ENCODE results near the gene PJA1.

PJA1 gene

DNA sequence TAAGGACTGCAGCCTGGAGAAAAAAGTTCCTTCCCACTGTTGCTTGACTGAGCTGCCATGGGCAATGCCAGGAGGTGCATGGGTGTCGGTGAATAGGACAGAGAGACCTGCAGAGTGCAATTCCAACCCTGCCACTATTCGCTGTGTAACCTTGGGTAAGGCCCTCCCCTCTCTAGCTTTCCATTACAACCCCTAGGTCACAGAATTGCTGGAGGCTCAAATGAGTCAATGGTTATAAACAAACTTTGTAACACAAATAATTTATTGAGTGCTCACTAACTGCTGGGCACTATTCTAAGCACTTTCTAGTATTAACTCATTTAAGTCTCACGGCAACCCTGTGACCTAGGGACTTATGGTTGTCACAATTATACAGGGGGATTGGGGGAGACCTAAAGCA is 37.8 kb downstream of the PJA1 start:
- TF ChIP-seq POLR2A (IDR thresholded peaks at IDR 0.05; ENCODE audit: low read length) (no peak), GATA1 (IDR thresholded peaks at IDR 0.05; ENCODE audit: low read depth, low read length) (no peak)
- DNase-seq: no peak

DNA sequence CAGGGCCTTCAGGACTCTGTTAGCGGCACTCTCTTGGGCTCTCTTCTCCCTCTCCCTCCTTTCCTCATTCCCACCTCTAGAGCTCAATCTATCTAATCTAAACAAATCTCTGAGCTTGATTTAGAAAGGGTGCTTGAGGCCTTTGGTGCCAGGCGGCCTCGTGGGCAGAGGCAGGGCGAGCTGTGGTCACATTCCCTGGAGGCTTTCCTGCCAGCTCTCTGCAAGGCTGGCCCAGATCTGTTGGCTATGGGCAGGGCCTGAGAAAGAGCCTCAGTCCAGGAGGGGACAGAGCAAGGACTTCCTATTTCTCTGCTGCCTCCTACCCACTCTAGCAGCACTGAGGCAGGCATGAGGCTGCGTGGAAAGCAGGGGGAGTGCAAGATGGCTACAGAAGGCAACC is 38.6 kb downstream of the PJA1 start:
- no peak for DNase-seq
- TF ChIP-seq GATA1 (IDR thresholded peaks at IDR 0.05; ENCODE audit: low read depth, low read length): no peak
- no peak for TF ChIP-seq POLR2A (IDR thresholded peaks at IDR 0.05; ENCODE audit: low read length)

DNA sequence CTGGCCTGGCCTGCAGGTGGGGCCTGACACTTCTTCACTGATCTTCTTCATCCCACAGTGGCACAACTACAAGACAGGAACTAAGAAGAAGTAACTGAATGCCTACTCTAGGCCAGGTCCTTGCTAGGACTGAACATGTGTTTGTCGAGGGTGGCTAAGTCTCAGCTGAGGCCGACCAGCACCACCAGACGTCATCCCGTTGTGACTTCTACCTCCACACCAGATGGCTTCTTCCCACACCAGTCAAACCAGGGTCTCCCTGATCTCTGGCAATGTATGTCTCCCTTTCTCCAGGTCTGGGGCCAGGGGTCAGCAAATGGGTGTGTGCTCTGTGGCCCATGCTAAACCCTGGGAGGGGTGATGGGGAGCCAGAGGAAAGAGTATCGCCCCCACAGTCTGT is 40.2 kb downstream of the PJA1 start:
- no peak for DNase-seq
- TF ChIP-seq POLR2A (IDR thresholded peaks at IDR 0.05; ENCODE audit: low read length): no peak
- no peak for TF ChIP-seq GATA1 (IDR thresholded peaks at IDR 0.05; ENCODE audit: low read depth, low read length)

DNA sequence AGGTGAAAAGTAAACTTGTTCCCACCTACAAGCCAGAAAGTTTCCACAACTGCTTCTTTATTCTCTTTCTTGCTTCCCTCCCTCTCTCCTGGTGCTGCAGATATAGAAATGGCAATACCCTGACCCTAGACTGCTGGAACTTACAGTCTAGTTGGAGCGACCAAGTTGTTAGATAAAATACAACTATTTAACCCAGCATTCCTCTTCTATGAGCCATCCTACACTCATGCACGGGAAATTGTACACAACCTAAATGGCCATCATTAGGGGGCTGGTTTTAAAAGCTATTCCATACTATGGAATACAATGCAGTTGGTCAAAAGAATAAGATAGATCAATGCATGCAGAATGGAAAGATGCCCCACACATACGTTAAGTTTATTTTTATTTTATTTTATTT is 41.1 kb downstream of the PJA1 start:
- TF ChIP-seq GATA1 (IDR thresholded peaks at IDR 0.05; ENCODE audit: low read depth, low read length) (no peak), POLR2A (IDR thresholded peaks at IDR 0.05; ENCODE audit: low read length) (no peak)
- no peak for DNase-seq

DNA sequence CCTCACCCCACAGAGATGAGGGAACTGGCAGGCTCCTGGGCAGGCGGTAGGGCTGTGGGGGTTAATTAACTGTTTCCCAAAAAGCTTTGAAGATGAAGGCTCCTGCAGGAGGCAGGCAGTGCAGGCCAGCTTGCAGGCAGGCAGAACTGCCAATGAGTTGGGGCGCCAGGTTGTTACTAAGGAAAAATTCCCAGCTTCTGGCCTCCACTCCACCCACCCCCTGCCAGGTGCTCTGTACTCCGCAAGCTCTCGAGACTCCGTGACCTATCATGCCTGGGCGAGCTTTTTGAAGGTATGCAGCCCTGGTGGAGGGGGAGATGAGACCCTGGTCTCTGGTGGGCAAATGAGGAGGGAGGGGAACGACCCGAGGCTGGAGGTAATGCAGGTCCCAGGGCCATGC is 41.8 kb downstream of the PJA1 start:
- TF ChIP-seq GATA1 (IDR thresholded peaks at IDR 0.05; ENCODE audit: low read depth, low read length): no peak
- TF ChIP-seq POLR2A (IDR thresholded peaks at IDR 0.05; ENCODE audit: low read length): no peak
- DNase-seq: no peak

DNA sequence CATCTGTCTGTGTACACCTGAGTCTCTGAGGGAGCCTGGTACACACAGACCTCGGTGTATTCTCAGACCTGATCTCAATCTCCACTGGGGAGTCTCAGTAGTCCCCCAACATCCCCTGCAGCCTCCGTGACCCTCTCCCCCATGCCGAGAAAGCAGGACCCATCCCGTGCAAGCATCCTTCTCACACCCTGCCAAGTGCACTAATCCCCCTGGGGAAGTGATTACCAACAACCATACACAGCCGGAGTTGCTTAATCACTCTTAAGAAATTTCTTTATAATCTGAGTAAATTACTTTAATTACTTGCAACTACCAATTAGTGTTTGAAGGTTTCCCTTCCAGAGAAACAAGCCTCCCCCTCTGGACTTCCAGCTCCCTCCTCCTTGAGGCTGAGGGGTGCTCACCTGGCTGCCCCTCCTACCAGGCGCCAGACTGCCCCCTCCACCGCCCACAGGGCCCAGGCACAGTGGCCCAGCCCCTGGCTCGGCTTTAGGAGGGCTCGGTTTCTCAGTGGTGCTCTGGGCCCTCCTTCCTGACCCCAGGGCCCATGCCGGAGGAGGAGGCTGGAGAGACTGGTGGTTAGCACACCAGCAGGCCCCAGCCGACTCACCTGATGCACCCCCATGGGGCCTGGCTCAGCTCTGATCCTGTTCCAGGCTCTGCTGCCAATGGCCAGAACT is 43.8 kb downstream of the PJA1 start:
- no peak for DNase-seq
- no peak for TF ChIP-seq GATA1 (IDR thresholded peaks at IDR 0.05; ENCODE audit: low read depth, low read length)
- no peak for TF ChIP-seq POLR2A (IDR thresholded peaks at IDR 0.05; ENCODE audit: low read length)

DNA sequence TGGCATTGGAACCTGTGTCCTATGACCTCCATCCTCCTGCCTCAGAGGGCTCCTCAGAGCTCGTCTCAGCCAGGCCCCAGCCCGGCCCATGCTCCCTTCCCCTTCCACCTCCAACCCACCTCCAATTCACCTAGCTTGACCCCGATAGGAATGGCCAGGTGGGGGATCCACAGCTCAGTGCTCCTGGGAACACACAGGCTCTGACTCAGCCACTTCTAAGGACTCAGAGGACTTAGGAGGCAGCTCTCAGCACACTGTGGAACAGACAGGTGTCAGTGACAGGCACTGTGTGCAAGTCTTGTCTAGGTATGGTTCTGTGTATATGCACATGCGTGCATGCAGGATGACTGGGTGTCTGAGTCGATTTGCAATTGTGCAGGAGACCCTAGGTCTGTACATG is 44.8 kb downstream of the PJA1 start:
- TF ChIP-seq GATA1 (IDR thresholded peaks at IDR 0.05; ENCODE audit: low read depth, low read length): no peak
- no peak for TF ChIP-seq POLR2A (IDR thresholded peaks at IDR 0.05; ENCODE audit: low read length)
- DNase-seq: no peak

DNA sequence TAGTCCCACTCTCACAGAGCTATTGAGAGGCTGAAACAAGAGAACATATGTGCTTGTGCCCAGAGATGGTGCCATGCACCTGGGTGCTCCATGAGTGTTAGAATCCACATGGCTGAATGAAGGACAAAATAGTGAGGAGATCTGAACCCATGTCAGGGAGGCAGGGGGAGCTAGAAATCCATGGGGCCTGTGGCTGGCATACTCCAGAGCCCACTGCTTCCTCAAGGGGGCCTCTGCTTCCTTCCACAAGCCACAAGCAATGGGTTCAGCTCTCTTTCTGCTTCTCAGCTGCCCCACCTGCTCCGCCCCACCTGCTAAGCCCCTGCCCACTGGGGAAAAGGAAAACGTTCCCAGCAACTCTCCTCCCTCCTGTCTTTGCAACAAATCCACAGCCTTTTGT is 46.1 kb downstream of the PJA1 start:
- TF ChIP-seq GATA1 (IDR thresholded peaks at IDR 0.05; ENCODE audit: low read depth, low read length) (no peak), POLR2A (IDR thresholded peaks at IDR 0.05; ENCODE audit: low read length) (no peak)
- no peak for DNase-seq

DNA sequence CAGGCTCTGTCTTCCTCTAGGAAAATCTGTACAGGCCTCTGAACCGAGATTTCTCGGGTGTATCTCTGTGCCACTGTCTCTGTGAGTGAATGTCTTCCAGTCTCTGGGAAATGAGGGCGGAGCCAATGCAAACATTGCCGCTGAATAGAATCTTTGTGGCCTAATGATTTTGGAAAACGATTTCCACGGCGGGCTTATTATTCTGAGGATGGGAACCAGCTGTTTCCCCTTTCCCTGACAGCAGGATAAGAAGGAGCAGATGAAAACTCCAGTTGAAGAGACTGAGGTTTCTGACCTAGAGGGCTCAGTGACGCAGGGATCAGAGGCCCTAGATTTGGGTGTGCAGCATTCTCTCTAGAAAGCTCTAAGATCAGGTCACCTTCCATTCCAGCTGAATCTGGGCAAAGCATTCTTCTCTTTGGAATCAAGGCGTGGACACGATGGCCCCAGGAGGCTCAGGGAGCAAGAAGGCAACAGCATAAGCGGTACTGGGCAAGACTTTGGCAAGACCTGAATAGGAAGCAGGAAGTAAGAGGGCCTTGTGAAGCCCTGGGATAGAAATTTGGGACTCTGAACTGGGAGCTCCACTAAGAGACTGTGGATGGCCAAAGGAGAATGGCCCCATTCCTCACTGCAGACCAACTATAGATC is 47.3 kb downstream of the PJA1 start:
- TF ChIP-seq GATA1 (IDR thresholded peaks at IDR 0.05; ENCODE audit: low read depth, low read length) (no peak), POLR2A (IDR thresholded peaks at IDR 0.05; ENCODE audit: low read length) (no peak)
- DNase-seq: no peak

DNA sequence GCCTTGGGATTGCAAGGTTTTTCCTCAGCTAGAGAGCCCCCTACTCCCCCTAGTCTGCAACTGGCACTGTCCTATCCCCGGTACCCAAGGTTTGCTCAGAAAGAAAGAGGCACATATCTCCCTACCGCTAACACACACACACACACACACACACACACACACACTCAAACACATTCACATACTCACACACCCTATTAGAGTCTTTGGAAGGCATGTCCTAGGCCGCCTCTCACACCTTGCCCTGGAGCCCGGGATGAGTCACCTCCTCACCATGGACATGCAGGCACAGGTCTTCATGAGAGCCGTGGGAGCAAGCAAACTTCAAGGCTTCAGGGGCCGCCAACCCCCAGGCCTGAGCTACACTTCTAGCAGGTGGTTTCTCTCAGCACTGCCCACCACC is 49.2 kb downstream of the PJA1 start:
- TF ChIP-seq GATA1 (IDR thresholded peaks at IDR 0.05; ENCODE audit: low read depth, low read length) (no peak), POLR2A (IDR thresholded peaks at IDR 0.05; ENCODE audit: low read length) (no peak)
- DNase-seq: no peak

DNA sequence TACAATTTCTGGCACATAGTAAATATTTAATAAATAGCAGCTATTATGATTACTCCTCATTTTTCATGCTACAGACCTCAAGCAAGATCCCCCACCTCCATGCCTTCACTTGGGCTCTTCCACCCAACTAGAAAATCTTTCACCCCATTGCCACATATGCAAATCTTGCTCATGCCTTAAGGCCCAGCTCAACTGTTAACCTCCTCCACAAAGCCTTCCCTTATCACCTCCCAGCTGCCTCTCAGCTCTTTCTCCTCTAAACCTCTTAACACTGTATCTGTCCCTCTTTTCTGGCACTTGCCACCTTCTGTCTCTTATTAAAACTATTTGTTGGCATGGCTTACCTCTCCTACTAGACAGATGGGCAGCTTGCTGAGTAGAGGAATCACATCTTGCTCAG is 51.5 kb downstream of the PJA1 start:
- DNase-seq: peak; percentile 2 to 4
- TF ChIP-seq GATA1 (IDR thresholded peaks at IDR 0.05; ENCODE audit: low read depth, low read length): no peak
- TF ChIP-seq POLR2A (IDR thresholded peaks at IDR 0.05; ENCODE audit: low read length): no peak
